Right atrium auricular region (tissue), 2 donors: Measurements from ENCODE around the gene DNAI2. TPM values are rescaled to one million over a fixed set of nuclear protein-coding genes. Genes with fewer than 3 reads are reported as not detected.
"Not testable (repeated sequence)": the region's sequence is repeated elsewhere in the genome, so short reads cannot be mapped to it uniquely, and the experiment has no call there.

Experiments
- DNase-seq: peaks from one replicate; pipeline ENCODE4 v3.0.0-alpha.2; 2019; ENCODE audit warnings: low spot score
- H3K27ac ChIP-seq, 2 donors: fragments of 200-600 bp; sonication (generic); 1 replicate in 1 of 2; 2 replicates in 1 of 2; pipeline ENCODE4 v1.5.1; 2016 to 2019
- H3K27me3 ChIP-seq, 2 donors: fragments of 200-600 bp; sonication (generic); one replicate each; pipeline versions ENCODE4 v1.5.1 to v1.6.0; 2017 to 2019
- H3K36me3 ChIP-seq: fragments of 200-600 bp; sonication (generic); one replicate; pipeline ENCODE4 v1.5.1; 2016
- H3K4me1 ChIP-seq, 2 donors: fragments of 200-600 bp; sonication (generic); one replicate each; pipeline versions ENCODE4 v1.5.1 to v1.6.0; 2017 to 2019
- H3K4me3 ChIP-seq, 2 donors: fragments of 200-600 bp; sonication (generic); 1 replicate in 1 of 2; 2 replicates in 1 of 2; pipeline ENCODE4 v1.5.1; 2017 to 2019; ENCODE audit warnings: mild to moderate bottlenecking in 1 of 2, moderate library complexity in 1 of 2
- H3K9me3 ChIP-seq, 2 donors: fragments of 200-600 bp; sonication (generic); one replicate each; pipeline ENCODE4 v1.5.1; 2019
- total RNA-seq, 2 donors: library from RNA; depleted of rRNA; stranded (reverse); fragments of >200 nt; gene quantifications; one replicate each; pipeline ENCODE4 v1.1.0, GENCODE V29; 2016
- TF ChIP-seq, protein P1 (sequence below), 2 donors: fragments of 200-600 bp; sonication (generic); IDR thresholded peaks; one replicate each; pipeline ENCODE4 v1.5.1; 2019; ENCODE audit warnings: antibody characterized with exemption in 2 of 2

The DNAI2 gene
- total RNA-seq, 2 donors from 2014 or later, result not detected

- Histone ChIP-seq H3K9me3 (no peaks in the 10 kb centered on the region), H3K4me3 (no peak overlapping the region), H3K4me1 (peaks cover 0 to 50% of the 10 kb centered on the region in 2 donors), H3K27ac (no peak overlapping the region), H3K27me3 (no peaks in the 10 kb centered on the region), H3K36me3 (no peaks in the 10 kb centered on the region)
- peak; percentile 64 for DNase-seq
- TF ChIP-seq, protein P1, sequence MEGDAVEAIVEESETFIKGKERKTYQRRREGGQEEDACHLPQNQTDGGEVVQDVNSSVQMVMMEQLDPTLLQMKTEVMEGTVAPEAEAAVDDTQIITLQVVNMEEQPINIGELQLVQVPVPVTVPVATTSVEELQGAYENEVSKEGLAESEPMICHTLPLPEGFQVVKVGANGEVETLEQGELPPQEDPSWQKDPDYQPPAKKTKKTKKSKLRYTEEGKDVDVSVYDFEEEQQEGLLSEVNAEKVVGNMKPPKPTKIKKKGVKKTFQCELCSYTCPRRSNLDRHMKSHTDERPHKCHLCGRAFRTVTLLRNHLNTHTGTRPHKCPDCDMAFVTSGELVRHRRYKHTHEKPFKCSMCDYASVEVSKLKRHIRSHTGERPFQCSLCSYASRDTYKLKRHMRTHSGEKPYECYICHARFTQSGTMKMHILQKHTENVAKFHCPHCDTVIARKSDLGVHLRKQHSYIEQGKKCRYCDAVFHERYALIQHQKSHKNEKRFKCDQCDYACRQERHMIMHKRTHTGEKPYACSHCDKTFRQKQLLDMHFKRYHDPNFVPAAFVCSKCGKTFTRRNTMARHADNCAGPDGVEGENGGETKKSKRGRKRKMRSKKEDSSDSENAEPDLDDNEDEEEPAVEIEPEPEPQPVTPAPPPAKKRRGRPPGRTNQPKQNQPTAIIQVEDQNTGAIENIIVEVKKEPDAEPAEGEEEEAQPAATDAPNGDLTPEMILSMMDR (IDR thresholded peaks at IDR 0.05), result no peak
Observed at GRCh38 chr17:74272731-74273201, 1.3 kb upstream of the DNAI2 start.

- Histone ChIP-seq H3K27me3 (no peaks in the 10 kb centered on the region), H3K4me1 (peaks cover 0 to 50% of the 10 kb centered on the region in 2 donors), H3K36me3 (no peaks in the 10 kb centered on the region), H3K9me3 (no peaks in the 10 kb centered on the region), H3K27ac (no peak overlapping the region), H3K4me3 (no peak overlapping the region)
- DNase-seq, result no peak
- TF ChIP-seq, protein P1 (IDR thresholded peaks at IDR 0.05), result no peak
Observed at GRCh38 chr17:74274709-74275340, 791 bp downstream of the DNAI2 start.

GRCh38 chr17:74276051-74276476 is 2.0 kb downstream of the DNAI2 start:
- Histone ChIP-seq H3K4me1 (peaks cover 0 to 50% of the 10 kb centered on the region in 2 donors), H3K9me3 (no peaks in the 10 kb centered on the region), H3K27me3 (no peaks in the 10 kb centered on the region), H3K27ac (peak overlapping the region; percentile 45 to 60), H3K4me3 (no peak overlapping the region), H3K36me3 (no peaks in the 10 kb centered on the region)
- DNase-seq, result peak; percentile 61
- TF ChIP-seq, protein P1 (IDR thresholded peaks at IDR 0.05), result no peak

- no peak for DNase-seq
- Histone ChIP-seq H3K27ac (peak overlapping the region; percentile 45 to 60), H3K4me3 (no peak overlapping the region), H3K4me1 (peaks cover 0 to 49% of the 10 kb centered on the region in 2 donors), H3K27me3 (no peaks in the 10 kb centered on the region), H3K9me3 (no peaks in the 10 kb centered on the region), H3K36me3 (no peaks in the 10 kb centered on the region)
- TF ChIP-seq, protein P1 (IDR thresholded peaks at IDR 0.05), result no peak
Observed at GRCh38 chr17:74276541-74277009, 2.5 kb downstream of the DNAI2 start.

GRCh38 chr17:74277935-74278334 is 3.9 kb downstream of the DNAI2 start:
- TF ChIP-seq, protein P1 (IDR thresholded peaks at IDR 0.05), result no peak
- DNase-seq, result no peak

DNA sequence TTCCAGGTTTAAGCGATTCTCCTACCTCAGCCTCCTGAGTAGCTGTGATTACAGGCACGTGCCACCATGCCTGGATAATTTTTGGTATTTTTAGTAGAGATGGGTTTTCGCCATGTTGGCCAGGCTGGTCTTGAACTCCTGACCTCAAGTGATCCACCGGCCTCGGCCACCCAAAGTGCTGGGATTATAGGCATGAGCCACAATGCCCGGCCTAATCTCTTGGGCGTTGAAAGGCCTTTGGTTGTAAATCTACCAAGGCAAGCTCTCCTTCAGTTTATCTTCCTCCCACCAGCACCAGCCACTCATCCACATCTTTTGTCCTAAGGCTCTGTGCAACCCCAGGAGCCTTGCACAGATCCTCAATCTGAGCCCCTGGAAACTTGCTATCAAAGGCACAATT is 5.6 kb downstream of the DNAI2 start:
- not testable (repeated sequence) for H3K27ac ChIP-seq, H3K9me3 ChIP-seq, DNase-seq, H3K4me3 ChIP-seq, H3K36me3 ChIP-seq, H3K27me3 ChIP-seq
- peaks cover 0 to 24% of the 10 kb centered on the region in 2 donors for H3K4me1 ChIP-seq

More at GRCh38 chr17:74277935-74278334, 3.9 kb downstream of the DNAI2 start:
- no peak overlapping the region for H3K27ac ChIP-seq
- H3K36me3 ChIP-seq, result no peaks in the 10 kb centered on the region
- peaks cover 0 to 36% of the 10 kb centered on the region in 2 donors for H3K4me1 ChIP-seq
- H3K27me3 ChIP-seq, result no peaks in the 10 kb centered on the region
- H3K9me3 ChIP-seq, result no peaks in the 10 kb centered on the region
- H3K4me3 ChIP-seq, result no peak overlapping the region
